HG02623 (cell line): ENCODE results near the gene RGS6.

Experiments used
- ATAC-seq: cut with Tn5 transposase; IDR thresholded peaks from one replicate; pipeline ENCODE4 v1.9.1; 2021; ENCODE audit warnings: moderate library complexity; ENCODE audit not compliant: unreplicated experiment

Gene RGS6

DNA sequence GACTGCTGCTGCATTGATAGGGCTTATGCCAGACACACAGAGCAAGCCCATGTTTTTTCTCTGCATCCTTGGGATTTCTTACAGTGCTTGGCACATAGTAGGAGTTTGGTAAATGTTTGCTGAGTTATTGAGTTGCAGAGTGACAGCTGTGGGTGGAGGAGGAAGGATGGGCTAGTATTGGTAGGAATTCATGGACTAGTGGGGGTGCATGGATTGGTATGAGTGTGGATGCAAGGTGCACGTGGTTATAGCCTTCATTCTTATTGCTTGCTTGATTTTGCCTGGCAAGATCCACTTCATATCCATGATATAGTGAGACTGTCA, 11.4 kb downstream of the RGS6 start:
- ATAC-seq, result no peak

DNA sequence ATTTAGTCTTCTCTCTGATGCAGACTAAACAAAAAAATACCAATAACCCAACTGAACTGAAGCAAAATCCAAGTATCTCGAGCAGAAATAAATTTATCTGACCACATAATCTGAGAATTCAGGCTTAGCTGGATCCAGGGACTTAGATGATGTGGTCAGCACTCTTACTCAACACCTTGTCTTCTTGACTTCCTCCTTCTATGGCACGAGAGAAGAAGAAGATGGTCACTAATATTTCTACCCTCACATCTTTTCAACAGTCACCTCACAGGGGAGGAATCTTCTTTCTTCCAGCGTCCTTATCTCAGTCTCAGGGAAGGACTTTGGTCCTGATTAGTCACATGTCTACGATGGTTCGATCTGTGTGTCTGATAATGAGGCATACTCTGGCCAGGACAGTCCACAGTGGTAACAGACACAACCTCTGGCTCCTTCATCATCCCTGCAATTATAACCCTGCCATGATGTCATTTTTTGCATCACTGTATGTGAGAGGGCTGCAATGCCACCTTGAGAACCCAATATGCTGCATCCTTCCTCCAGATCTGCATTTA, 15.8 kb downstream of the RGS6 start:
- ATAC-seq, result no peak

- no peak for ATAC-seq
These were observed 20.4 kb downstream of the RGS6 start for GRCh38 chr14:71952381-71953363.

GRCh38 chr14:71956920-71957563, 24.8 kb downstream of the RGS6 start:
- no peak for ATAC-seq

DNA sequence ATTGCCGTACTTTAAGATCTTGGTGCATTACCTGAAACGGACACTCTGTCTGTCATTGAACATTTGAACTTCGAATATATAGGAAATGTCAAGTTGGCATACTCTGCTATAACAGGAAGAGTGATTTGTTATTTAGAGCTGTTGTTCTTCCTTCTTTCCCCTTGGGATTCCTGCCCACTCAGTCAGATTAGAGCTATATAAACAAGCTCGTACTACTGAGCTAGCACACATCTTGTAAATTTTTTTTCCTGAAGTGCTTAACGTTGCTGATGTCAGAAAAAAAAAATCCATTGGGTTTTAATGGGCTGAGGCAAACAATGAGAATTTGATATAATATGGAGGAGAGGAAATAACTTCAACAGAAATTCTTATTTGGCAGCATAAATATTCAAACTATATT, 26.8 kb downstream of the RGS6 start:
- ATAC-seq, result no peak

GRCh38 chr14:71960494-71961353, 28.5 kb downstream of the RGS6 start:
- ATAC-seq, result no peak

DNA sequence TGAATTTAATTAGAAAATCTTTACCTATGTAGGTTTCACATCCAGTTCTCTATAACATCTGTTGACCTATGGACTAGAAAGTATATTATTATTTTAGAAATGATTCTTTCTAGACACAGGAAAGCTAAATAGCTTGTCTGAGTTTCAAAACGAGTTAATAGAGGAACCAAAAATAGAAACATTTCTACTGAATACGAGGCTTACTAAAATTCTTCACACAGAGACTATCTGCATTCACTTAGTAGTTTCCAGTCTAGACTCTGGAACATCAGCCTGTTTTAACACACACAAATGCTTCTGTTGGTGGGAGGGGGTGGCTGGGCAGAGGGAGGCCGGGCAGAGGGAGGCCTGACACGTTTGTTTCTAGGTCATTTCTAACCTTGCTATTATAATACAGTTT, 29.7 kb downstream of the RGS6 start:
- ATAC-seq, result no peak

DNA sequence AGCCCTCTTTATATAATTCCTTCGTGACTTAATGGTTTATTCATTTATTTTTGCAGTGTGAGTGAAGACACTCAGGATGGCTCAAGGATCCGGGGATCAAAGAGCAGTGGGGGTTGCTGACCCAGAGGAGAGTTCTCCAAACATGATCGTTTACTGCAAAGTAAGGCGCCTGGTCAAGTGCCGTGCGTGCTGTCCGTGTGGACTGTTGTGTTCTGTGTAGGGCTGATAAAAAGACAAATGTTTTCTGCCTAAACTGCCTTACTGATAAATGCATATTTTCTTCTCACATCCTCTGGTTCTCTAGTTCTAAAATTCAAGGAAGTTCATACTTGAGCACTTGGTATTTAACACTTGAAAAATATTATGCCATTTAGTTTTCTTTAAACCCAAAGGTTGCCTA, 32.5 kb downstream of the RGS6 start:
- no peak for ATAC-seq

GRCh38 chr14:71966528-71966927, 34.3 kb downstream of the RGS6 start:
- no peak for ATAC-seq

DNA sequence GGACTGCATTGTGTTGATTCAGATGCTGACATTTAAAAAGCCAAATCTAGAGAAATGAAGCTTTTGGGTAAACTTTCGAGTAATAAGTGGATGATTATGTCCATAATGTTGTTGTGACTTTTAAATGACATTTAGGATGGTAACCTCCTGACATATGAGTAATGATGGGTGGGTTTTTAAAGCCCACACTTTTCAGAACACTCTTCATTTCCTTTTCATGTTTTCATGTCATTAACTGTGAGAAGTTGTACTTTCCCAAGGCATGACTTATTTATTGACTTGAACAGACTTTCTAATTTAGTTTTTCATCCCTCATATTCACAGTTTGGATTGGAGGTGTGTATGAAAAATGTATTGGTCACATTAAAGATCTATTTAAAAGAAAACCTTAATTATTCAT, 35.5 kb downstream of the RGS6 start:
- ATAC-seq, result no peak

DNA sequence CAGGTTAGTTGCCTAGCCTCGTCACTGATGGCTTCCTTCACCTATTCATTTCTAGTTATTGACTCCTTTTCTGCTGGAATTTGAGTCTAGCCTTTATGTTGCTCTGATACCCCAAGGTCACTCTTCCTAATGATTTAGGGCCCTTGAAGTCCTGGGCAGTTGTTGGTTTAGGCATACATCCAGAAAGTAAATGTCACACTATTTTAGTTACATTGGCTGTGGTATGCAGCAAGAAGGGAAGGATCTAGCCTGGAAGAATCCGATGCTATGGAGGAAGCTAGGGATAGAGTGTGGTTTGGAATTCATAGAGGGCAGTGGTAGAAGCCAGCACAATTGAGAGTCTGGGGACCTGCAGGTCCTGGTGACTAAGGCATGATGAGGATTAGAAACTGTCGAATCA, 38.0 kb downstream of the RGS6 start:
- ATAC-seq, result no peak

- ATAC-seq, result no peak
These were observed 53.4 kb downstream of the RGS6 start for GRCh38 chr14:71985538-71986189.

- no peak for ATAC-seq
These were observed 56.2 kb downstream of the RGS6 start for GRCh38 chr14:71988476-71988875.

GRCh38 chr14:71988939-71989338, 56.7 kb downstream of the RGS6 start:
- ATAC-seq, result no peak

DNA sequence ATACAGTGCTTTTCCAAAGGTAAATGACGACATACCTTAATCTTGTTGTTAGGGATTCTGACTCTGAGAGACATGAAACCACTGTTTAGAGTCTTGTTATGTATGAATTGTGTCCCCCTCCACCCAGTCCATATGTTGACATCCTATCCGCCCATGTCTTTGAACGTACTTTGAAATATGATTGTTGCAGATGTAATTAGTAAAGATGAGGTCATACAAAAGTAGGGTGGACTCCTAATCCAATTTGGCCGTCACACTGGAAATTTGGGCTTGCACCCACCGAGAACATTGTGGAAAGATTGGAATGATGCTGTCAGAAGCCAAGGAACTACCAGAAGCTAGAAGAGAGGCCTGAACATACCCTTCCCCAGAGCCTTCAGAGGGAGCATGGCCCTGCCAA, 62.2 kb downstream of the RGS6 start:
- ATAC-seq, result no peak

DNA sequence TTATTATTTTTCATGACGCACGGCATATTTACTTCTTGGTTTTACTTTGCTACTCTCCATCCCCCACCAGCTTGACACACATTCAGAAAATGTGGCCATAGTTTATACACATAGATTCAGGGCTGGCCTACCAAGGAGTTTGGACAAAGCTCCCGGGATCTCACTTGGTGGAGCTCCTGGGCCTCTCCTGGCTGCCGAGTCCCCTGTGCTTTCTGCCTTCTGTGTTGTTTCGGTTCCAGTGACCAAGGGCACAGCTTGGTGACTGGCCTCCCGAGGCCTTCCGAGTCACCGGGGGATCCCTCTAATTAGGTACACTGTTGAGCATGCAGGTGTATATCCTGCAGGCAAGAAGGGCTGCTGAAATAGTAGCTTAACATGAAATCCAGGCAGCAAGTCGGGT, 63.5 kb downstream of the RGS6 start:
- no peak for ATAC-seq

DNA sequence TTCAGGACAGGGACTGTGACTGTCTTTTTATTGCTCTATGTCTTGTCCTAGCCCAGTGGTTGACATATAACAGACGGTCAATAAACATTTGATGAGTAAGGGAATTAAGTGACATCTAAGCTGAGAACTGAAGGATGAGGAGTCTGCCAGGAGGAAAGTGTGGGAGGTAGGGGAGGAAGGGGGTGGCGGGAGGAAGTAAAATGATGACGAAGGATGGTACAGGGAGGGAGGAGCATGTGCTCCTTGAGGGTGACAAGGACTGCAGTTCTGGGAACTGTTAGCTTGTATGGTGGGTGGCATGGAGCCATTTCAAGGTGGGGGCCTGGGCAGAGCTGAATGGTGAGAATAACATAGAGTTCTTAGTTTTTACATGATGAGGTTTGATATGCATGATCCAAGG, 64.4 kb downstream of the RGS6 start:
- ATAC-seq, result no peak

GRCh38 chr14:72000907-72001306, 68.7 kb downstream of the RGS6 start:
- no peak for ATAC-seq

GRCh38 chr14:72002731-72003130, 70.5 kb downstream of the RGS6 start:
- no peak for ATAC-seq

DNA sequence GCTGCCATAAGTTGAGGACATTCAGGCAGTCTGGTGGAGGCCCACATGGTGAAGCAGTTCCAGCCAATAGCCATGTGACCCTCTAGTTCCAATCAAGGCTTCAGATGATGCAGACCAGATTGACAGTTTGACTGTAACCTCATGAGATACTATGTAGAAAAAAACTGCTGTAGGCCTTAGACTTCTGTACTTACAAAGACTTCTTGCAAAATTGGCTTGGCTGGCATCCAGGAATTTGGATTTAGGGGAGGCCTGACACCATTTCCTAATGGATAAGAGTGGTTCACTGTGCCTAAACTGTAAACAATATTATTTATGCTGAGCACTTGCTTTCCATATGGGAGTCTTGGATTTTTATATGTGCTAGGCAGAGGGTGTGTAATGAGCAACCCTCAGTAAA, 76.4 kb downstream of the RGS6 start:
- ATAC-seq, result no peak

GRCh38 chr14:72010474-72010873, 78.2 kb downstream of the RGS6 start:
- no peak for ATAC-seq
